NT2/D1 (cell line): ENCODE data around the gene TSHZ1.

ENCODE experiments used
- YY1 ChIP-seq: IDR thresholded peaks from 2 replicates; pipeline ENCODE4 v1.6.1; 2011; ENCODE audit not compliant: insufficient read length, insufficient read depth
- ZNF274 ChIP-seq: IDR thresholded peaks from 2 replicates; pipeline ENCODE4 v1.6.1; 2011; ENCODE audit warnings: mild to moderate bottlenecking, low read depth, low read length

DNA sequence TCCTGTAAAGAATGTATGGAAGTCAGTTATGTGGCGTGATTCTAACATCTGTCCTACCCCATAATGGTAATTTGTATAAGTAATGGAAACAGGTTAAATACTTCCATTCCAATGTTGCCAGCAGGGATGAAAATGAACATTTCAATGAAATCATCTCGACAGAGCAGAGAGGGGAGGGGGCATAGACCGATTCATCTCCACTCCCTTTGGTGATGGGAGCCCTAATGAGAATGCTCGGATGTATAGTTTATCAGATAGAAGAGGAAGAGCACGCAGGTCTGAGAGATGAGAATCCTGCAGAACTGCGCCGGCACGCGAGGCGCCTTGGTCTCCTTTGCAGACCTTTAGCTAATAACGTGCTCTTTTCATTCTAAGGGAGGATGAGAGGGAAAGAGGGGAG is 61.4 kb downstream of the TSHZ1 start:
- TF ChIP-seq YY1 (no peak), ZNF274 (no peak)
